ENCODE data around the gene RASL10B.
"Not testable (repeated sequence)": the region's sequence is repeated elsewhere in the genome, so short reads cannot be mapped to it uniquely, and the experiment has no call there.

The RASL10B gene, protein sequence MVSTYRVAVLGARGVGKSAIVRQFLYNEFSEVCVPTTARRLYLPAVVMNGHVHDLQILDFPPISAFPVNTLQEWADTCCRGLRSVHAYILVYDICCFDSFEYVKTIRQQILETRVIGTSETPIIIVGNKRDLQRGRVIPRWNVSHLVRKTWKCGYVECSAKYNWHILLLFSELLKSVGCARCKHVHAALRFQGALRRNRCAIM

DNA sequence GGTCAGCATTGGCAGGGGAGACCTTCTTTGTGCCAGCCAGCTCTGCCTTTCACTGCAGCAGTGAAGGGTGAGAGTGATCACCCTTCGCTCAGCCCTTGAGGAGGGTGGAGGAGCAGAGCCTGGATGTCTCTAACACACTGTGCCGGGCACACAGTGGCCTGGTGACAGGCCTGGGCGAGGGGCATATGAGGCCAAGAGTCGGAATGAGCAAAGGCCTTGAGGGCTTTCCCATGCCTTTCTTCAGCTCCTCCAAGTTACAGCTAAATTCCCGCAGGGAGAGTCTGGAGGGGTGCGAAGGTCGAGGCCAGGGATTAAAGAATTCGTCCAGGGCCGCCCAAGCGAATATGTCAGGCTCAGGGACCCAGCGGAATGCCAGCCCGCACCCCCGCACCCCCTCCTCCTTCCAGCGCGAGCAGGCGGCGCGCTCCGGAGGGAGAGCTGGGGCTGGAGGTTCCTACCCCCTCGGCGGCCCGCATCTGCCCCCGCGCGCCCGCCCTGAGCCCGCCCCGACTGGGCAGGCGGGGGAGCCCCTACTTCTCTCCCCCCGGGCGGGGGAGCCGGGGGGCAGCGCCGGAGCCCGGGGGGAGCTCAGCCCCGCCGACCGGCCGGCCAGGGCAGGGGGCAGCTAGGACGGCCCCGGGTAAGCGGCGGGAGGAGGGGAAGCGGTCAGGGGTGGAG lies at the start of gene RASL10B:
RASL10B (plus strand) TSS at position 401 of the 678 bp plus-strand sequence. CDS start 3,546 bp downstream, outside the sequence.
- no peak for DNase-seq

DNA sequence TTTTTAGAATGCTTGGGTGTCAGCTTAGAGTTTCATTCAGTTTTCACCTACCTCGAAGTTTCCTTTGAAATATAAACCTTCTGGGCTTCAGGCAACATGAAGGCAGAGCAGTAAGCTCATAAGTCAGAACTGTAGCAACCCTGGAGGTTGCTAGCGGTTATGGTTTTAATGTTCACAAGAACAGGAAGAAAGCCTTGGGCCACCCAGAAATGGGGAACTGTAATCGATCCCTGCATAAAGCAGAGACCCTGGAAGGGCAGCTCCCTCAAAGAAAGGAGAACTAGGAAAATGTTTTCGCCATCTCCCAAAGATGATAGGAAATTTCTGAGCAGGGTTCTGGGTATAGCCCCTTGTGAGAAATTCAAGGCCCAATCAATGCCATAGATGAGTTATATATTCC lies 47.8 kb upstream of the RASL10B start:
- DNase-seq = no peak

- no peak for DNase-seq
Measured at GRCh38 chr17:35684055-35684802, 47.2 kb upstream of the RASL10B start.

DNA sequence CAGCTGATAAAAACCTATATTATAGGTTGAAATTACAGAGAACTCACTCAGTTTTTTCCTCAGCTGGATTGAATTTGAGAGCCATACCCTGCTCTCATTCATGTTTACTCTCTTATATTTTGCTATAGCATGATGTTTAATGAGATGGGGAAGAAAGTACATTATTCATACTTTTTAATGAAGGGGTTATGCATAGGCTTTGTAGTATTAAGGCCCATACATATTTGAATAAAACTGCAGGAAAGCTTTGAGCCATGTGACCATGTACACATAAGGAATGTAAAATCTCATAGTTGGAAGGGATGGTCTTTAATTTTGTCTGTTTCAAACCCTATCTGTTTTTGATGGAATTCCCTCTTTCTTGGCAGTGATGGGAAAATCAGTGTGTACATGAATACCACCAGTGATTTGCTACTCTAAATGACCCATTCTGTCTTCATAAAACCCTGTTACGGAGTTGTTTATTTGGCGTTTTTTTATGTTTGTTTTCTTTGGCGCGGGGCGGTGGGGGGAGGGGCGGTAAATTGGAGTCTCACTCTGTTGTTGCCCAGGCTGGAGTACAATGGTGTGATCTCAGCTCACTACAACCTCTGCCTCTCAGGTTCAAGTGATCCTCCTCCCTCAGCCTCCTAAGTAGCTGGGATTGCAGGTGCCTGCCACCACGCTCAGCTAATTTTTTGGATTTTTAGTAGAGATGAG lies 38.8 kb upstream of the RASL10B start:
- DNase-seq = no peak

GRCh38 chr17:35693662-35694061 lies 37.8 kb upstream of the RASL10B start:
- DNase-seq = no peak

GRCh38 chr17:35694906-35695305 lies 36.5 kb upstream of the RASL10B start:
- no peak for DNase-seq

GRCh38 chr17:35695613-35696012 lies 35.8 kb upstream of the RASL10B start:
- no peak for DNase-seq

- no peak for DNase-seq
Measured at GRCh38 chr17:35698800-35699199, 32.6 kb upstream of the RASL10B start.

DNA sequence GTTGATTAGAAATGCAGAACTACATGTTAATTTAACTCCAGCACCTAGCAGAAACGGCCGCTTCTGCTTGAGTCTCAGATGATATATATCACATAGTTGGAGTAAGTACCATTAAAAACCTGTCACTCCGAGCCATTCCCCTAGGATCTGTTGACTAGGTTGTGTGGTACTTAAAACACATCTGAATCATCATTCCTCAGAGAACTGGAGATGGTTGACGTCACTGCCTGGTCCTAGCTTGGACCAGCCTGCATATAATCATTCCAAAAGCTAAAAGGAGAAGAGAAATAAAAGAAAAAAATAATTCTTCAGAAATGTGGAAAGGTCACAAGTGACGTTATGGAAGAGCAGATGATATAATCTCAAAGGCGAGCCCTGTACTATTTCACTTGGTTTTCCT lies 31.3 kb upstream of the RASL10B start:
- no peak for DNase-seq

- no peak for DNase-seq
Measured at GRCh38 chr17:35701491-35701890, 29.9 kb upstream of the RASL10B start.

DNA sequence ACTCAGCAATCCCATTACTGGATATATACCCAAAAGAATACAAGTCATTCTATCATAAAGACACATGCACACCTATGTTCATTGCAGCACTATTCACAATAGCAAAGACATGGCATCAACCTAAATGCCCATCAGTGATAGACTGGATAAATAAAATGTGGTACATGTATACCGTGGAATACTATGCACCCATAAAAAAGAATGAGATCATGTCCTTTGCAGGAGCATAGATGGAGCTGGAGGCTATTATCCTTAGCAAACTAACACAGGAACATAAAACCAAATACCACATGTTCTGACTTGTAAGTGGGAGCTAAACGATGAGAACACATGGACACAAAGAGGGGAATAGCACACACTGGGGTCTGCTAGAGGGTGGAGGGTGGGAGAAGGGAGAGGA lies 28.1 kb upstream of the RASL10B start:
- not testable (repeated sequence) for DNase-seq

DNA sequence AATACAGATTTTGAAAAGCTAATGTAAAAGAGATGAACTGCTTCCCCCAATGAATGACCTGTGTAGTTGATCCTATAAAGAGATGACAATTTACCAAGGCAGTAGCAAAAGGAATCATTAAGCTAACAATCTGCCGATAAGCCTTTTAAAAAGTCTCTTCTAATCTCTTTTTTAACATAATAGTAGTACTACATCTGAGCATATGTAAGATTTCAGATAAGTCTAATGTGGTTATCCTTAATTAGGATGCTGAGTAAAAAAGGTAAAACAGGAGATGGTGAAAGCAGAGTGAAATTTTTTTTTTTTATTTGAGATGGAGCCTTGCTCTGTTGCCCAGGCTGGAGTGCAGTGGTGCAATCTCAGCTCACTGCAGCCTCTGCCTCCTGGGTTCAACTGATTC lies 26.2 kb upstream of the RASL10B start:
- DNase-seq = no peak

DNA sequence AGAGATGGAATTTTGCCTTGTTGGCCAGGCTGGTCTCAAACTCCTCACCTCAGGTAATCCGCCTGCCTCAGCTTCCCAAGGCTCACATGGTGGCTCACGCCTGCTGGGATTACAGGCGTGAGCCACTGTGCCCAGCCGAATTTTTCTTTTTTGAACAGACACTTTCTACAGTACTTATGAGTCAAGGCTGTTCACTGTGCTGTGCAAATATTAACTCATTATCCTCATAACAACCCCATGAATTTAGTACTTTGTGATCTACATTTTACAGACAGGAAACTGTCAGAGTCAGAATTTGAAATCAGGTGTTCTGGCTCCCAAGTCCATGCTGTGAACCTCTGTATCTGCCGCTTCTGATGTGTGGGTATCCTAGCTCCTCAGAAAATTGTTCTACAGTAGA lies 25.7 kb upstream of the RASL10B start:
- no peak for DNase-seq

DNA sequence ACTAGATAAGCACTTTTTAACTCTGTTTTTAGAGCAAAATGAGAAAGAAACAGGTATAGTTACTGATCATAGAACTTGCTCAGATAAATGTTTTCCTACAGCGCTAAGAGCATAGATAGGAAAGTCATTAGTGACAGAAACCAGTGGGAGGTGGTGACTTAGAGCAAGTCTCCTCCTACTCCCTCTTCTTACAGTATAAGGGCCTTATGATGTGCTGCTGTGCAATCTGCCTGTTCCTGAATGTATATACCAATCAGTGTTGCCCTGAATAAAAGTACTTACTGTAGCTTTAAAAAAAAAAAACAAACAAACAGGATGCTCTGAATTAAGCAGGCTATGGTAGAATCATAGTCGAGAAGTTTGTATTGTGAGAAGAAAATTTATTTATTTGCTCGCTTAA lies 23.3 kb upstream of the RASL10B start:
- DNase-seq = no peak

DNA sequence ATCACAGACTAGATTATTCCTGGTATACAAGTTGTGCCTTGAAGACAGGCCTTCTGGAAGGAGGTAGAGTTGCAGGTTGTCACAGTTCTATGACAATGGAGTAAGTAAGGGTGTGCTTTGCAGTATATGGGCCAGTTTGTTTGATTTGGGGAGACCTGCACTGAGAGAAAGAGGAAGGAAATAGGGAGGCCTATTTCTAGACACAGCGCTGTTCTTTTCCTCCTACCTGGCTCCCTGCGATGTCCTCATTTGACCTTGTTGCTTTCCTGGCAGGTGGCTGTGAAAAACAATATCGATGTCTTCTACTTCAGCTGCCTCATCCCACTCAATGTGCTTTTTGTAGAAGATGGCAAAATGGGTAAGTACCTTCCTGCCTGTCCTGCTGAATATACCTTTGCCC lies 22.5 kb upstream of the RASL10B start:
- DNase-seq = no peak

GRCh38 chr17:35709874-35710273 lies 21.6 kb upstream of the RASL10B start:
- peak; percentile 57 for DNase-seq

DNA sequence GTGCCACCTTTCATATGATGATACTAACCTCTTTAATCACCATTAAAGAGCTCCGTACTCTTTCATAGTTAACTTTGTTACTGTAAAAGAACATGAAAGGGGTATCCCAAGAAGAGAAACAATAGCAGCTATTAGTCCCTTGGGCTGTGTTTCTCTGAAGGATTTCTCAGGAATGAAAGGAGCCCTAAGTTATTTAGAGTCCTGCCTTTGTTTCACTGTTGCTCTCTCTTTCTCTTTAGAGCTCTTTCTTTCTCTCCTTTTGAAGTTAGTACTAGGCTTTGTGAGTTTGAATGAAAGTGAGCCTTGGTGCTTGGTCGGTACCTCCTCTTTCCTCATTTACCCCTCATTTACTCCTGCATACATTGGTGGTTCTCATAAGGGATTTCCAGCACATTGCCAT lies 20.5 kb upstream of the RASL10B start:
- no peak for DNase-seq

DNA sequence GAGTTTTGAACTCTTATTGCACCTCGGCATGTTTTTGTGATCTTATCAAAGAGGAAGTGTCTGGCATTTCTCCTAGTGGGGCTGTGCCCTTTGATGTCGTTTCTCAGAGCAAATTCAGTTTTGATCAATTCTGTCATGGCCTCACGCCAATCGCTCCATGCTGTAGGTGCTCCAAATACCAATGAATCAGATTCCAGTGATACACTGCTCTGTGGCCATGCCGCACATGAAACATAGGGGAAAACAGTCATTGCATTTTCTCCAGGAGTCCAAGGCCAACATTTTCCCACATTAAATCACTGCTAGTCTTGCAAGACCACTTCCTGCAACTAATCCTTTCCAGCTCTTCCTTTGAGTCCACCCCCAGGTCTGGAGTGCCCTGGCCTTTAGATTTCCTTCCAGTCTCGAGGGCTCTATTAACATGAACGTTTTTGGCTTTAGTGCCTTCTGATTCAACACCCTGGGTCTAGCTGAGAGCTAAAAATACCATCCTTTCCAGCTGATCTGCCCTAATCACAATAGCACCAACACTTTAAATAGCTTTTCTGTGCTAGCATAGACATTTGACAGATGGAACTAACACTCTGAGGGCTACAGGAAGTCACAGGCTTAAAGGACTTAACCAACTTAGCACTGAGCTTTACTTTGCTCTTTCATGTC lies 18.2 kb upstream of the RASL10B start:
- no peak for DNase-seq

DNA sequence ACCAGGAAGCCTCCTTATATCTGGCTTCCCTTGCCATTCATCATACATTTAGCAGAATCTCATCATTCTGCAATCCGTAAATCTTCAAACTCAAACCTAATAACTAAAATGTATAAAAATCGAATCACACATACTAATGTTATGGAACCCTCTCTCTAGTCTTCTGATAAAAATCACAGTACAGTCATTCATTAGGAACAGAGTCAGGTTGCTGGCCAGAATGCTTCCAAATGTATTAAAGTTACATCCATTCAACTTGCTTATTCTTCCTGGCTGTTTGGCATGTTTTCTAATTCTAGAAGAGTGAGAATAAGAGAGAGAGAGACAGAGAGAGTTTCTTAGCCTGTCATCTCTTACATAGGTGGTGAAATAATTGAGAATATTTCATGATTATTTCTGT lies 16.5 kb upstream of the RASL10B start:
- no peak for DNase-seq

DNA sequence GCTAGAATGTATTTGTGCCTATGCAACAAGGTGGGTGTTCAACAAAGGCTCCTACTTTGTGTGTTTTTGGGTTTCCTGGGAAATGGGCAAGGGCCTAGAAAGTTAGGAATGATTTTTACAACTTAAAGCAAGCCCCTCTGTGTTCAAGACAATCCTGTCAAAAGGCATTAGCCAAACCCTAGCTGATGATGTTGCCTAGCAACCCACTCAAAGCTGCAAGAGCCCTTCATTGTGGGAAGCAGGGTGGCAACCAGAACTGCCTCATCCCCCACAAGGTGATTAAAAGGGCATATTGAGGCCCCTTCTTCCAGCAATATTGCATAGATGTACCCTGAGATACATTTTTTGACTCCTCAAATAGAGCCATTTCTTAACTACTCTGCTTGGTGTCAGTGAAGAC lies 16.0 kb upstream of the RASL10B start:
- no peak for DNase-seq

DNA sequence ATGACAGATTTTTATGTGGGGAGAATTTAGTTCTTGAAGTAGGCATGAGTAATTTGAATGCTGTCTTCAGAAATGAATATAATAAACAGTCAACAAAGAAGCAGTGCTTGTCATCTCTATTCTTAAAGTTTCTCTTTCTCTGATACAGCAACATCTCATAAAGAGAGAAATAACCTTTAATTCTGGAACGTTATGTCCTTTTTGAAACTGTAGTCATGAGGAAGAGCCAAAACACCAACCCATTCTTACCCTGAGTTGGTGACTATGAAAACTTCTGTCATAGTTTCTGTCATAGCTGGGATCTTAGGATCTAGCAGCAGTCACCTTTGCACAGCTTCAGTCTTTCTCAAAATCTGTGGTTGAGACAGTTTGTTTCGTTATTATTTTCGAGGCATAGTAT lies 15.3 kb upstream of the RASL10B start:
- DNase-seq = no peak

GRCh38 chr17:35716897-35717465 lies 14.5 kb upstream of the RASL10B start:
- DNase-seq = no peak

DNA sequence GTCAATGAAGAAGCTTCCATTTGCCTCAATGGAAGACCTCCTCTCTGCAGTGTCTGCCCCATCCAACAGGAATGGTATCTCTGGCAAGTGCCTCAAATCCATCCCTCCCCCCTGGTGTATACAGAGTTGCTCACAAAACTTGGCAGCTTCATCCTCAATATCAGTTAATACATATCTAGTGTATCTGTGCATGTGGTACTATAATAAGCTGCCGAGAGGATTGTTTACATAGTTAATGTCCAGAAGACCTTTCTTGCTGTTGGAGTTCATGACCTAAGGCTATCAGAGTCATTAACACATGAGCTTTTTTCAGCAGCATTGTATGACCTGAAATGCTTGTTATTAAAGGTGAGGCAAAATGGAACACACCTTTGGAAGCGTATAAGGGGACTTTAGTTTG lies 14.0 kb upstream of the RASL10B start:
- DNase-seq = no peak
